Activated CD4-positive, alpha-beta T cell treated with anti-CD3 and anti-CD28 coated beads for 4 hours (primary cell): Measurements from ENCODE around the gene NHERF2.
A peak's percentile ranks its signal among the peaks of the same experiment; 100 is the strongest.

Source experiments
- DNase-seq, 2 donors: peaks; one replicate each; pipeline ENCODE4 v3.0.0-alpha.2; 2020

Gene NHERF2

GRCh38 chr16:1991135-1991551 is 35.6 kb upstream of the NHERF2 start:
- peak in 1 of 2 donors; percentile 49 for DNase-seq

- DNase-seq = no peak
Observed at GRCh38 chr16:1991588-1991947, 35.1 kb upstream of the NHERF2 start.

GRCh38 chr16:1991948-1992703 is 34.6 kb upstream of the NHERF2 start:
- DNase-seq = peak; percentile 98 to 99

DNA sequence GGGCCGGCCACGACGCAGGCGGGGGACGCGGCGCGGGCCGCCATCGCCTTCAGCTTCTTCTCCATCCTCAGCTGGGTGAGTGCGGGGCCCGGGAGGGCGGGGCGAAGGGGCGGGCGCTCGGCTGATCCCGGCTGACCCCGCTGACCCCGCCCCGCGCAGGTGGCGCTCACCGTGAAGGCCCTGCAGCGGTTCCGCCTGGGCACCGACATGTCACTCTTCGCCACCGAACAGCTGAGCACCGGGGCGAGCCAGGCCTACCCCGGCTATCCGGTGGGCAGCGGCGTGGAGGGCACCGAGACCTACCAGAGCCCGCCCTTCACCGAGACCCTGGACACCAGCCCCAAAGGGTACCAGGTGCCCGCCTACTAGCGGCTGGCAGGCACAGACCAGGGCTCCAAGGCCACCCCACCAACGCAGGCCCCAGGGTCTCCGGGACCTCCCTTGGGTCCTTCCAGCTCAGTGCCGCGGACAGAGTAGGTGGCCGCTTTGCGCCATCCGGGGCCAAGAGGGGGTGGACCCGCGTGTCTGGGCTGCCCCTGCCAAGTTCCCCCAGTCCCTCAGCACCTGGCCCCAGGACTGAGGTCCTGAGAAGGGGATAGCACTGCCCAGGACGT is 33.9 kb upstream of the NHERF2 start:
- no peak for DNase-seq

DNA sequence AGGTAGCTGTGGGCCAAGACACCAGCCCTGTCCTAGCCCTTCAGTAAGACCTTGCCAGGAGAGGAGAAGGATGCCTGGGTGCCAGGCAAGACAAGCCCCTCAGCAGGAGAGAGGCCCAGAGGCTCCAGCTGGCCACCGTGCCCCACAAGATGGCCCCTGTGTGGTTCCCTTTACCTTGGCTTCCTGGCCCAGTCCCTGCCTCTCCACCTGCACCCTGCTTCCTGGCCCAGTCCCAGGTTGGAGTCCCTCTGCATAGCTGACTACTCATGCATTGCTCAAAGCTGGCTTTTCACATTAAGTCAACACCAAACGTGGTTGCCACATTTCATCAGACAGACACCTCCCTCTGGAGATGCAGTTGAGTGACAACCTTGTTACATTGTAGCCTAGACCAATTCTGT is 33.0 kb upstream of the NHERF2 start:
- no peak for DNase-seq

- no peak for DNase-seq
Observed at GRCh38 chr16:1997494-1998359, 29.0 kb upstream of the NHERF2 start.

- no peak for DNase-seq
Observed at GRCh38 chr16:1998360-1998835, 28.3 kb upstream of the NHERF2 start.

DNA sequence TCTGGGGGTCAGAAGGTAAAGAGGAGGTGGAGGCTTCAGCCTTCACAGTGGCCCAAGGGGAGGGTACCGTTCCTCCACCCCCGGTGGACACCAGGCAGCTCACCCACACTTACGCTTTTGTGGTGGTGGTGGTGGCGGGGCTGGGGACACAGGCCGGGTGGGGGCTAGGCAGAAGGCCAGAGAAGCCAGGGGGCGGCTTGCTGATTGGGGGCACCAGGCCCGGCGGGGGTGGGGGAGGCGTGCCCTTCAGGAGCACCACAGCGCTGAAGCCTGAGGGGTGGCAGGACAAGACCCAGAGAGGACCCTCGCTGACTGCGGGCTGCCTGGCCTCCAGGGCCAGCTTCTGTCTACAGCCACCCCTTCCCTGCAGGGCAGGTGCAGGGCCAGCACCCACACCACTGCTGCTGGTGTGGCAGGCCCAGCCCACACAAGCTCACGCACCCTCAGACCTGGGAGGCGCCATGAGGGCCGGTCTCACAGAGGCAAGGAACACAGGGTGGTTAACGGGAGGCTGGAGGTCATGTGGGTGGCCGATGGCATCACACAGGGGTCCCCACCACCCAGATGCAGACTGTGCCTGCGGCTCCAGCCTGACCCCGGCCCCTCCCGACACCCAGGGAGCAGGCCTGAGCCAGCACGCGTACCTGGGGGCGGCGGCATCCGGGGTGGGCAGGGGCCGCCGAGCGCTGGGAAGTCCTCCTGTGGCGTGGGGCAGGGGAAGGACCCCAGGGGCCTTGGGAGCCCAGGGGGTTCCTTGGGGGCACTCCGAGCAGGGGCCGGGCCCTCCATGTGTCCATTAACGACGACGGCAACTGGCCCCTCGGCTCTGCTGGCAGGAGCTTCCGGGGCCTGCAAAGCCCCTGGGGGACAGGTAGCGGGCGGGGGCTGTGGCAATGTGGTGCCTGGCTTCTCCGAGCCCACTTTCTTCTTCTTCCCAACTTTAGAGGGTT is 27.6 kb upstream of the NHERF2 start:
- DNase-seq = no peak

GRCh38 chr16:1999866-2000514 is 26.7 kb upstream of the NHERF2 start:
- DNase-seq = no peak

DNA sequence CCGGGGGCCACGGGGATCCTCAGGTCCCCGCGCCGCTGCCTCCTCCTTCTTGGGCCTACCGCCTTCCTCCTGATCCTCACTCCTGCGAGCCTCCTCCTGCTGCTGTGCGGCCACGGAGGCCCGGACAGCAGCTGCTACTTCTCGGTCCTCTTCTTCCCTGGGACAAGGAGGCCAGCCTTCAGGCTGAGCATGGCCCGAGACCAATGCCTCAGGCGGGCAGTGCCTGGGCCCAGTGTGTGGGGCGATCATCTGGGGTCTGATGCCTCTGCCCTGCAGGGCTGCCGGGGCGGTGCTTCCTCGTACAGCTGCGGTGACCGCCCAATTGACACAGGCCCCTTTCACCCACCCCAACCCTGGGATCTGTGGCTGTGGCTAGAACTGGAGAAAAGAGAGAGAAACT is 25.7 kb upstream of the NHERF2 start:
- DNase-seq = no peak

DNA sequence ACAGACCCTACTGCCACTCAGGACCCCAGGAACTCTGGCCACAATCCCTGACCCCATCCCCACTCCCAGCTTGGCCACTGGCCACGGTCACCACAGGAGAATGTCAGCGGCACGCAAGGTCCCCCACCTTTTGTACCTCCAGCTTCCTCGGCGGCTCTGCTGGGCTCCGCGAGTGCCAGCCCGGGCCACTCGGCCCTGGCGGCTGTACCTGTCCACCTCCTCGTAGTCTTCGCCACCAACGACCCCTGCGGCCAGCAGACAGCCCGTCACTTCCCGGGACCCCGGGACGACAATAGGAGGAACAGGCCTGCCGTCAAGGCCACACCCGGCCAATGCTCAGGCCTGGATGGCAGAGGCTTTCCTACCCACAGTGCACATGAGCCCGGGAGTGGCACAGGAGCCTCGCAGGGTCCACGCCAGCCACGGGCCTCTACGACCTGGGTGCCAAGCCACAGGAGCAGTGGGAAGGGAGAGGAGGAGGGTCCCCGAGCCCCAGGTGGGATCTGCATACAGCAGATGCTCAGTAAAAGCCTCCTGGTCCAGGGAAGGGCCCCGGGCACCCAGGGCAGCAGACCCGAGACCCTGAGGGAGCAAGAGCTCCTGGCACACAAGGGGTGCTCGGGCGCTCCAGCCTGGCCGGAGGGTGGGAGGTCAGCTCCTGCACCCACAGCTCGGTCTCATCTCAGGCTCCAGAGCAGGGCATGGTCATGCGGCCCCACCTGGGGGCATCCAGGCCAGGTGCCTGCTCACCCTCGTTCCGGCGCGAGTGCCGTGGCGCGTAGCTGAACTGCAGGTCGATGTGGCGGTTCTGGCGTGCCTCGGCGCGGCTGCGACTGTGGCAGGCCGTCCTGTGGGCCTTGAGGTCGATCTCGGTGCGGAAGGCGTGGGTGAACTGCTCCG is 25.0 kb upstream of the NHERF2 start:
- DNase-seq = no peak

DNA sequence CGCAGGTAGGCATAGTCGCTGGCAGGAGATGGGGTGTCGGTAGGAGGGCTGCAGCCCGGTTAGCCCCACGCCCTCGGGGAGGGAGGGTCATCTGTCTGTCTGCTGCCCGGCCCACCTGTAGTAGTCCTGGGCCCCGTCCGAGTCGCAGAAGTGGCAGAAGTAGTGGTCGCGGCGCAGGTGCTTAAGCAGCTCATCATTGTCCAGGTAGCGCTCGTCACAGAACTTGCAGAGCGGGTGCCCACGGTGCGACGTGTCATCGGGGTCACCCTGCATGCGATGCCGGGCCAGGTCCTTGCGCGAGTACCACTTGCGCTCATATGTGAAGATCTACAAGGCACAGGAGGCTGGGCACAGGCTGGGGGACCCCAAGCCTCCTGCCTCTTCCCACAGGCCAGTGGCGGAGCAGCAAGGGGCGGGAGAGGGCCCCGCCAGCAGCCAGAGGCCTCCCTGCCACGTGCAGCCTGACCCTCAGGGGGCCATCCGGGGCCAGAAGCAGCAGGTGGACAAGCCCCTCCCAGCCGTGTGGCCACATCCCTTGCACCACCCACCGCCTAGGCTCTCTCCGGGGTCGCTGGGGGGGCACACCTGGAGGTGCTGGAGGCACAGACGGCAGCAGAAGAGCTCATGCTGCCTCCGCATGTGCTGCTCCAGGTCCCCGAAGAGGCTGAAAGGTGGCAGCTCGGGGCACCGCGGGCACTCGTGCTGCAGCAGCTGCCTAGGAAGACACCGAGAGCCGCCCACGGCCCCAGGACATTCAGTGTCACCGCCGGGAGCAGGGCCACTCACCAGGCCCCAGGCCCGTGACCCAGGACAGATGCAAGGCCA is 24.1 kb upstream of the NHERF2 start:
- no peak for DNase-seq

DNA sequence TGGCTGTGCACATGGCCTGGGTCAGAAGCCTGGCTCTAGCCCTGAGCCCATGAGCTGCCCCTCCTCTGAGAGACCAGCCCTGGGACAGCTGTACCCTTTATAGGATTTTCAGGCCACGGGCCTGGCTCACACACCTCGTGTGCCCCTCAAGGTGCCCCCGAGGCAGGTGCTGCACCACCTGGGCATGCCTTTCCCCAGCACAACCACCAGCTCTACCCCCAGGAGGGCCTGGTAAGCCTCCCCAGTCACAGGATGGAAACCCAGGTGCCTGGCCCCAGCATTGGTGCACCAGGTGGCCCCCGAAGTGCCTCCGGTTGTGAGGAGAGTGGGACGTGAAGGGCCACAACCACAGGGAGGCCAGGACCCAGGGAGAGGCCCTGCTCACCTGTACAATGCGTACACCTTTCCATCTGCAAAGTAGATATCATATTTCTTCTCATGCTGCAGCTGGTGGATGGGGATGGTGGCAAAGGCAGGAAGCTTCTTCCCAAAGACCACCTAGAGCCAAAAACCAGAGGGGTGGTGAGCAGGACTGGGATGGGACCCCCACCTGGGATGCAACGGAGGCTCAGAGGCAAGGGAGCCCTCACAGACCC is 23.4 kb upstream of the NHERF2 start:
- DNase-seq = no peak

DNA sequence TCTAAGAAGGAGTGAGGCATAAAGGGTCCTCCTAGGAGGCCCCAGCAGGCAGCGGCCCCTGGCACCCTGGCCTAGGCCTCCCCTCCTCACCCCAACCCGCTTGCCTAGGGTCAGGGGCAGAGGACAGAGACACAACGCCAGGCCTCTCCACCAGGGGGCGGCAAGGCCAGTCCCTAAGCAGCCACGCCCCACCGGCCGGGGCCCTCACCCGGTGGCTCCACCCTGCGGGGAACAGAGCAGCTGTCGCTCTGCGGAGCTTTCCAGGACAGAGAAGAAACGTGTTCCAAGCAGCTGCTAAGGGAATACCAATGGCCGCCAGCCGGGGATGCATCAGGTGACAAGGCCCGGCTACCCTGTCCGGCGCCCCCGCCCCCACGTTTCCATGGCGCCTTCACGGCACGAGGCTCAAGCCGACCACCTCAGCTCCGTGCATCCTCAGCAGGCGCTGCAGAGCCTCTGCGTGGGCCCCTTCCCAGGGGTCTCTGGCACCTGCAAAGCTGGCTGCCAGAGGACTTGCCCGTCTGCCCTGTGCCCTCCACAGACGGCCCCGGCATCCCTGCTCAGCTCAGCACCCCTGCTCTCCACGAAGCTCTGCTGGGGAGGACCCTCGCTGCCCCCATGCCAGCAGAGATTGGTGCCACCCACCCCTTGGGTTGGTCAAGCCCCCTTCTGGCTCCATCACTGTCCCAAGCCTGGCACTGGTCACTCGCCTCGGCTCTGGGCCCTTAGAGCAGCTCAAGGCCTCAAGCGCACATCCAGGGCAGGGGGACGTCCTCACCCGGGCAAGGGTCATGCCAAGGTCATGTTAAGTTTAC is 22.7 kb upstream of the NHERF2 start:
- DNase-seq = peak; percentile 85 to 86

- DNase-seq = no peak
Observed at GRCh38 chr16:2004795-2005517, 21.7 kb upstream of the NHERF2 start.

- no peak for DNase-seq
Observed at GRCh38 chr16:2005646-2006045, 21.1 kb upstream of the NHERF2 start.

DNA sequence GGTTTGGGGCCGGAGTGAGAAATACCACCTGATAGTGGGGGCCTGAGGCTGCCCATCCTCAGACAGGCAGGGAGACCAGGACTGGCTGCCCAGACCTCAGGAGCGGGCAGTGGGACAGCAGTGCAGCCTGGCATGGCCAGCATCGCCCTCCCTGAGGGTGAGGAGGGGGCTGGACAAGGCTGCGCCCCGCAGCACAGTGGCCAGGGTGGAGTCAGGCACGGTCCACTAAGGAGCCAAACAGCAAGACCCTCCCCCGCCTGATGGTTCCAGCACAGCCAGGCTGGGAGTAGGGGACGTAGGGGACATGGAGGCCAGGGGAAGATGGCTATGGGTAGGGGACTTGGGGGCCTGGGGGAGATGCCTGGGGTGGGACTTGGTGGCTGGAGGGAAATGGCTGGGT is 20.4 kb upstream of the NHERF2 start:
- no peak for DNase-seq
